GM23338 (cell line): ENCODE measurements around the gene ITGB3. TPM values are rescaled to one million over a fixed set of nuclear protein-coding genes. Genes with fewer than 3 reads are reported as not detected.

Experiments used
- ATAC-seq: fragments of 200-7000 bp; cut with Tn5 transposase; 3 replicates; pipeline ENCODE4 v1.9.1; 2020
- DNase-seq: peaks from one replicate; pipeline ENCODE4 v3.0.0-alpha.2; 2015; ENCODE audit warnings: low spot score
- H2AFZ ChIP-seq: fragments of 200-600 bp; sonication (generic); 2 replicates; pipeline ENCODE4 v1.8.0; 2016; ENCODE audit warnings: antibody characterized with exemption, mild to moderate bottlenecking, moderate library complexity
- H3F3A ChIP-seq: fragments of 200-600 bp; sonication (generic); replicated peaks from 2 replicates; pipeline ENCODE4 v1.8.0; 2017; ENCODE audit warnings: antibody characterized with exemption, mixed run types, low read depth
- H3K27ac ChIP-seq: fragments of 200-600 bp; sonication (generic); 2 replicates; pipeline ENCODE4 v1.6.1; 2016; ENCODE audit warnings: low read depth
- H3K27me3 ChIP-seq: fragments of 200-600 bp; sonication (generic); 2 replicates; pipeline ENCODE4 v1.8.0; 2016; ENCODE audit warnings: mild to moderate bottlenecking, mixed run types, moderate library complexity; ENCODE audit not compliant: insufficient read depth
- H3K36me3 ChIP-seq: fragments of 200-600 bp; sonication (generic); 2 replicates; pipeline ENCODE4 v1.8.0; 2016; ENCODE audit warnings: mild to moderate bottlenecking; ENCODE audit not compliant: insufficient read depth
- H3K4me1 ChIP-seq: fragments of 200-600 bp; sonication (generic); 2 replicates; pipeline ENCODE4 v1.8.0; 2016; ENCODE audit warnings: mild to moderate bottlenecking, moderate library complexity; ENCODE audit not compliant: insufficient read depth
- H3K4me2 ChIP-seq: fragments of 200-600 bp; sonication (generic); 2 replicates; pipeline ENCODE4 v1.7.1; 2017; ENCODE audit warnings: mixed run types
- H3K4me3 ChIP-seq: fragments of 200-600 bp; sonication (generic); 2 replicates; pipeline ENCODE4 v1.6.1; 2016; ENCODE audit warnings: mixed run types
- H3K79me2 ChIP-seq: fragments of 200-600 bp; sonication (generic); replicated peaks from 2 replicates; pipeline ENCODE4 v1.8.0; 2017; ENCODE audit warnings: mild to moderate bottlenecking; ENCODE audit not compliant: insufficient read depth
- H3K9me2 ChIP-seq: fragments of 200-600 bp; sonication (generic); 2 replicates; pipeline ENCODE4 v1.8.0; 2017; ENCODE audit not compliant: insufficient read depth
- H4K20me1 ChIP-seq: fragments of 200-600 bp; sonication (generic); replicated peaks from 2 replicates; pipeline ENCODE4 v1.8.0; 2017; ENCODE audit warnings: mild to moderate bottlenecking; ENCODE audit not compliant: insufficient read depth
- H3K27ac Mint-ChIP-seq: 2 replicates; pipeline ENCODE4 v1.8.0; 2020; ENCODE audit warnings: inconsistent platforms, mild to moderate bottlenecking, moderate library complexity, mixed read lengths
- H3K27me3 Mint-ChIP-seq: 3 replicates; pipeline ENCODE4 v1.8.0; 2022; ENCODE audit warnings: low read depth, mild to moderate bottlenecking, moderate library complexity, mixed read lengths, inconsistent platforms; ENCODE audit not compliant: insufficient read depth, poor library complexity
- H3K36me3 Mint-ChIP-seq: 3 replicates; pipeline ENCODE4 v1.8.0; 2021; ENCODE audit warnings: low read depth, mild to moderate bottlenecking, inconsistent platforms, moderate library complexity, mixed read lengths
- H3K4me1 Mint-ChIP-seq: 3 replicates; pipeline ENCODE4 v1.8.0; 2020; ENCODE audit warnings: mild to moderate bottlenecking, inconsistent platforms, mixed read lengths
- H3K4me3 Mint-ChIP-seq: 3 replicates; pipeline ENCODE4 v1.8.0; 2021; ENCODE audit warnings: moderate library complexity, mild to moderate bottlenecking, inconsistent platforms, mixed read lengths
- H3K9me3 Mint-ChIP-seq: 3 replicates; pipeline ENCODE4 v1.8.0; 2020; ENCODE audit warnings: moderate library complexity, mild to moderate bottlenecking, inconsistent platforms, mixed read lengths
- EZH2phosphoT487 ChIP-seq: fragments of 200-600 bp; sonication (generic); IDR thresholded peaks from one replicate; pipeline ENCODE4 v1.8.1; 2018; ENCODE audit warnings: antibody characterized with exemption; ENCODE audit not compliant: unreplicated experiment
- JUNB ChIP-seq: IDR thresholded peaks from one replicate; pipeline ENCODE4 v1.6.1; 2016; ENCODE audit warnings: antibody characterized with exemption; ENCODE audit not compliant: unreplicated experiment
- NANOG ChIP-seq: IDR thresholded peaks from 2 replicates; pipeline ENCODE4 v1.6.1; 2016; ENCODE audit warnings: antibody characterized with exemption, borderline replicate concordance
- POLR2AphosphoS5 ChIP-seq: IDR thresholded peaks from 2 replicates; pipeline ENCODE4 v1.6.1; 2016; ENCODE audit warnings: antibody characterized with exemption, low read depth
- STAT1 ChIP-seq: IDR thresholded peaks from one replicate; pipeline ENCODE4 v1.6.1; 2016; ENCODE audit warnings: antibody characterized with exemption; ENCODE audit not compliant: unreplicated experiment
- ZNF114 ChIP-seq: fragments of 250-450 bp; sonication (Bioruptor Pico); IDR thresholded peaks from 2 replicates; pipeline ENCODE4 v1.5.0; 2020; ENCODE audit warnings: mild to moderate bottlenecking, moderate library complexity
- polyA plus RNA-seq: library from polyadenylated mRNA; unstranded; fragments of >200 nt; fragmentation: Nextera tagmentation; extraction: Ambion mirVana; gene quantifications from 2 replicates; pipeline ENCODE4 v1.2.1, GENCODE V29; 2016
- total RNA-seq: library from RNA; depleted of rRNA; stranded (reverse); fragments of >200 nt; shearing (Covaris generic); gene quantifications from 2 replicates; pipeline ENCODE4 v1.2.3, GENCODE V29; 2014
- TF ChIP-seq, protein P1 (sequence below): IDR thresholded peaks from 2 replicates; pipeline ENCODE4 v1.6.1; 2016; ENCODE audit warnings: antibody characterized with exemption
- TF ChIP-seq, protein P2 (sequence below): IDR thresholded peaks from one replicate; pipeline ENCODE4 v1.6.1; 2018; ENCODE audit warnings: antibody characterized with exemption; ENCODE audit not compliant: unreplicated experiment

ITGB3 gene
- total and polyA plus RNA-seq, 2 experiments from 2014 or later: 0.52 TPM; not detected in 1

GRCh38 chr17:47301831-47302230 is 48.2 kb downstream of the ITGB3 start:
- H3K9me2 ChIP-seq: peaks cover 2% of the 10 kb centered on the region; the same call in 1 of the 2 replicates
- Mint-ChIP-seq H3K36me3 (no peaks in the 10 kb centered on the region), H3K4me1 (0 out of 3 replicates have a peak, but pooled peaks cover 4% of the 10 kb centered on the region), H3K27me3 (peaks cover 10% of the 10 kb centered on the region), H3K9me3 (no peaks in the 10 kb centered on the region; the same call in 2 of the 3 replicates), H3K27ac (no peak overlapping the region), H3K4me3 (no peak overlapping the region)
- H3K4me3 ChIP-seq: no peak overlapping the region
- H3K27me3 ChIP-seq: no peaks in the 10 kb centered on the region
- H3K4me1 ChIP-seq: no peaks in the 10 kb centered on the region
- DNase-seq (no peak), ATAC-seq (no peak)
- no peak overlapping the region for H3K27ac ChIP-seq
- no peaks in the 10 kb centered on the region for H3K36me3 ChIP-seq
- H4K20me1 ChIP-seq: no peaks in the 10 kb centered on the region
- H2AFZ ChIP-seq: no peak overlapping the region
- TF ChIP-seq EZH2phosphoT487: no peak
- TF ChIP-seq ZNF114 (CRISPR knock-in tag): no peak
- TF ChIP-seq STAT1: no peak
- no peak for TF ChIP-seq POLR2AphosphoS5
- TF ChIP-seq NANOG: no peak
- TF ChIP-seq, protein P1, sequence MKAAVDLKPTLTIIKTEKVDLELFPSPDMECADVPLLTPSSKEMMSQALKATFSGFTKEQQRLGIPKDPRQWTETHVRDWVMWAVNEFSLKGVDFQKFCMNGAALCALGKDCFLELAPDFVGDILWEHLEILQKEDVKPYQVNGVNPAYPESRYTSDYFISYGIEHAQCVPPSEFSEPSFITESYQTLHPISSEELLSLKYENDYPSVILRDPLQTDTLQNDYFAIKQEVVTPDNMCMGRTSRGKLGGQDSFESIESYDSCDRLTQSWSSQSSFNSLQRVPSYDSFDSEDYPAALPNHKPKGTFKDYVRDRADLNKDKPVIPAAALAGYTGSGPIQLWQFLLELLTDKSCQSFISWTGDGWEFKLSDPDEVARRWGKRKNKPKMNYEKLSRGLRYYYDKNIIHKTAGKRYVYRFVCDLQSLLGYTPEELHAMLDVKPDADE: no peak
- no peak for TF ChIP-seq JUNB
- TF ChIP-seq, protein P2, sequence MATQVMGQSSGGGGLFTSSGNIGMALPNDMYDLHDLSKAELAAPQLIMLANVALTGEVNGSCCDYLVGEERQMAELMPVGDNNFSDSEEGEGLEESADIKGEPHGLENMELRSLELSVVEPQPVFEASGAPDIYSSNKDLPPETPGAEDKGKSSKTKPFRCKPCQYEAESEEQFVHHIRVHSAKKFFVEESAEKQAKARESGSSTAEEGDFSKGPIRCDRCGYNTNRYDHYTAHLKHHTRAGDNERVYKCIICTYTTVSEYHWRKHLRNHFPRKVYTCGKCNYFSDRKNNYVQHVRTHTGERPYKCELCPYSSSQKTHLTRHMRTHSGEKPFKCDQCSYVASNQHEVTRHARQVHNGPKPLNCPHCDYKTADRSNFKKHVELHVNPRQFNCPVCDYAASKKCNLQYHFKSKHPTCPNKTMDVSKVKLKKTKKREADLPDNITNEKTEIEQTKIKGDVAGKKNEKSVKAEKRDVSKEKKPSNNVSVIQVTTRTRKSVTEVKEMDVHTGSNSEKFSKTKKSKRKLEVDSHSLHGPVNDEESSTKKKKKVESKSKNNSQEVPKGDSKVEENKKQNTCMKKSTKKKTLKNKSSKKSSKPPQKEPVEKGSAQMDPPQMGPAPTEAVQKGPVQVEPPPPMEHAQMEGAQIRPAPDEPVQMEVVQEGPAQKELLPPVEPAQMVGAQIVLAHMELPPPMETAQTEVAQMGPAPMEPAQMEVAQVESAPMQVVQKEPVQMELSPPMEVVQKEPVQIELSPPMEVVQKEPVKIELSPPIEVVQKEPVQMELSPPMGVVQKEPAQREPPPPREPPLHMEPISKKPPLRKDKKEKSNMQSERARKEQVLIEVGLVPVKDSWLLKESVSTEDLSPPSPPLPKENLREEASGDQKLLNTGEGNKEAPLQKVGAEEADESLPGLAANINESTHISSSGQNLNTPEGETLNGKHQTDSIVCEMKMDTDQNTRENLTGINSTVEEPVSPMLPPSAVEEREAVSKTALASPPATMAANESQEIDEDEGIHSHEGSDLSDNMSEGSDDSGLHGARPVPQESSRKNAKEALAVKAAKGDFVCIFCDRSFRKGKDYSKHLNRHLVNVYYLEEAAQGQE: no peak
- H3K4me2 ChIP-seq: no peak overlapping the region
- no peaks in the 10 kb centered on the region for H3F3A ChIP-seq
- H3K79me2 ChIP-seq: no peaks in the 10 kb centered on the region

DNA sequence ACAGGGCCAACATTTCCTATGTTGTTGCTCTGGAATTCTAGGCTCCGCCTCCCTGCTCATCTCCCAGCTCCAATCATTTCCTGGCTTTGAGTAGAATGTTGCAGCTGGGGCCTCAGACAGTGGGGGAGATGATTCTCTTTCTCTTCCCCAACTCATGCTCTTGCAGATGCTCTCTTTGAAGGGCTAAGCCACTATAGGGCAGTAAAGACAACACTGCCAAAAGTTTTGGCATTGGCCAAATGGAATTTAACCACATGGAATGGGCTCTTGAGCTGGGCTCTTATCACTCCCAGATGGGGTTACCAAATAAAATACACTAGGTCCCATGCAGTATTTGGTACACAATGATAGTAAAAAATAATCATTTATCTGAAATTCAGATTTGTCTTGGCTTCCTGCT is 50.6 kb downstream of the ITGB3 start:
- no peak overlapping the region for H3K27ac ChIP-seq
- no peak overlapping the region for H3K4me3 ChIP-seq
- no peak overlapping the region for H3K4me3 Mint-ChIP-seq
- ATAC-seq (no peak), DNase-seq (no peak)
- H3K36me3 Mint-ChIP-seq: no peaks in the 10 kb centered on the region
- H4K20me1 ChIP-seq: no peaks in the 10 kb centered on the region
- peaks cover 10% of the 10 kb centered on the region for H3K27me3 Mint-ChIP-seq
- H3K9me2 ChIP-seq: peaks cover 2% of the 10 kb centered on the region; the same call in 1 of the 2 replicates
- TF ChIP-seq POLR2AphosphoS5 (no peak), ZNF114 (CRISPR knock-in tag) (no peak)
- TF ChIP-seq, protein P1: no peak
- TF ChIP-seq, protein P2: no peak
- H3K4me2 ChIP-seq: no peak overlapping the region
- H2AFZ ChIP-seq: peak overlapping the region; percentile 76
- no peaks in the 10 kb centered on the region for H3K79me2 ChIP-seq
- H3K9me3 Mint-ChIP-seq: no peaks in the 10 kb centered on the region; the same call in 2 of the 3 replicates
- 0 out of 3 replicates have a peak, but pooled peaks cover 4% of the 10 kb centered on the region for H3K4me1 Mint-ChIP-seq
- H3K36me3 ChIP-seq: no peaks in the 10 kb centered on the region
- H3K27ac Mint-ChIP-seq: no peak overlapping the region
- H3F3A ChIP-seq: no peaks in the 10 kb centered on the region
- H3K4me1 ChIP-seq: no peaks in the 10 kb centered on the region
- no peaks in the 10 kb centered on the region for H3K27me3 ChIP-seq
